GM23248 (cell line): Measurements from ENCODE around the gene FZD10. TPM values are rescaled to one million over a fixed set of nuclear protein-coding genes. Genes with fewer than 3 reads are reported as not detected.

Source experiments
- DNase-seq: peaks from one replicate; pipeline ENCODE4 v3.0.0-alpha.2; 2015
- H2AFZ ChIP-seq: fragments of 200-600 bp; sonication (generic); 2 replicates; pipeline ENCODE4 v1.6.1; 2016; ENCODE audit warnings: antibody characterized with exemption
- H3F3A ChIP-seq: fragments of 200-600 bp; sonication (generic); 2 replicates; pipeline ENCODE4 v1.6.1; 2016; ENCODE audit warnings: mild to moderate bottlenecking, antibody characterized with exemption, mixed run types; ENCODE audit not compliant: insufficient read depth
- H3K27ac ChIP-seq: fragments of 200-600 bp; sonication (generic); 2 replicates; pipeline ENCODE4 v1.5.1; 2016; ENCODE audit warnings: mild to moderate bottlenecking
- H3K27me3 ChIP-seq: fragments of 200-600 bp; sonication (generic); replicated peaks from 2 replicates; pipeline ENCODE4 v1.6.1; 2016; ENCODE audit warnings: mild to moderate bottlenecking; ENCODE audit not compliant: insufficient read depth
- H3K36me3 ChIP-seq: fragments of 200-600 bp; sonication (generic); 2 replicates; pipeline ENCODE4 v1.6.1; 2016; ENCODE audit warnings: low read depth, mild to moderate bottlenecking
- H3K4me1 ChIP-seq: fragments of 200-600 bp; sonication (generic); 2 replicates; pipeline ENCODE4 v1.6.1; 2016; ENCODE audit warnings: mild to moderate bottlenecking; ENCODE audit not compliant: insufficient read depth
- H3K4me2 ChIP-seq: fragments of 200-600 bp; sonication (generic); one replicate; pipeline ENCODE4 v1.6.1; 2016; ENCODE audit warnings: mild to moderate bottlenecking; ENCODE audit not compliant: unreplicated experiment
- H3K4me3 ChIP-seq: fragments of 200-600 bp; sonication (generic); 2 replicates; pipeline ENCODE4 v1.5.1; 2016; ENCODE audit warnings: mild to moderate bottlenecking
- H3K79me2 ChIP-seq: fragments of 200-600 bp; sonication (generic); 2 replicates; pipeline ENCODE4 v1.6.1; 2016; ENCODE audit warnings: mild to moderate bottlenecking; ENCODE audit not compliant: insufficient read depth
- H3K9ac ChIP-seq: fragments of 200-600 bp; sonication (generic); 2 replicates; pipeline ENCODE4 v1.6.1; 2016; ENCODE audit warnings: mild to moderate bottlenecking
- H3K9me2 ChIP-seq: fragments of 200-600 bp; sonication (generic); 2 replicates; pipeline ENCODE4 v1.6.1; 2016; ENCODE audit warnings: mixed run types, mild to moderate bottlenecking, moderate library complexity; ENCODE audit not compliant: insufficient read depth
- H3K9me3 ChIP-seq: fragments of 200-600 bp; sonication (generic); one replicate; pipeline ENCODE4 v1.6.1; 2017; ENCODE audit warnings: low read depth
- H4K20me1 ChIP-seq: fragments of 200-600 bp; sonication (generic); 2 replicates; pipeline ENCODE4 v1.6.0; 2016; ENCODE audit not compliant: insufficient read depth
- EZH2 ChIP-seq: fragments of 200-600 bp; sonication (generic); IDR thresholded peaks from 2 replicates; pipeline ENCODE4 v1.6.1; 2018; ENCODE audit warnings: antibody characterized with exemption, mild to moderate bottlenecking; ENCODE audit not compliant: insufficient read depth, poor library complexity, severe bottlenecking
- EZH2phosphoT487 ChIP-seq: fragments of 200-600 bp; sonication (generic); IDR thresholded peaks from 2 replicates; pipeline ENCODE4 v1.6.1; 2018; ENCODE audit warnings: antibody characterized with exemption, moderate library complexity, mild to moderate bottlenecking, low read depth; ENCODE audit not compliant: insufficient read depth
- WGBS, 2 experiments: methylation state at CpG; one replicate each; pipeline ENCODE4 v1.1.6; 2015 to 2017; ENCODE audit warnings: low lambda C conversion rate in 2 of 2, low coverage in 1 of 2; ENCODE audit errors: missing lambda C conversion rate in 2 of 2; 5-methylcytosine and 5-hydroxymethylcytosine counted together
- in situ Hi-C: fragments of 300-500 bp; cut with MboI; formaldehyde crosslinking; loops from 2 replicates; pipeline ENCODE4 v1.15.0; 2020
- polyA plus RNA-seq: library from polyadenylated mRNA; unstranded; fragments of >200 nt; fragmentation: Nextera tagmentation; extraction: Ambion mirVana; gene quantifications from 2 replicates; pipeline ENCODE4 v1.2.1, GENCODE V29; 2016
- total RNA-seq: library from RNA; depleted of rRNA; stranded (reverse); fragments of >200 nt; shearing (Covaris generic); gene quantifications from 2 replicates; pipeline ENCODE4 v1.2.3, GENCODE V29; 2014

The FZD10 gene
- total and polyA plus RNA-seq, 2 experiments from 2014 or later = not detected

GRCh38 chr12:130186651-130187268 is 24.5 kb downstream of the FZD10 start:
- H3K9me2 ChIP-seq = no peaks in the 10 kb centered on the region
- no peak overlapping the region for H3K27ac ChIP-seq
- in situ Hi-C loops = no loop called here
- no peak overlapping the region for H3K9ac ChIP-seq
- TF ChIP-seq EZH2 = no peak
- no peak for TF ChIP-seq EZH2phosphoT487
- no peaks in the 10 kb centered on the region for H3K27me3 ChIP-seq
- no peaks in the 10 kb centered on the region for H3K9me3 ChIP-seq
- DNase-seq = no peak
- H3K36me3 ChIP-seq = no peaks in the 10 kb centered on the region
- 29% methylated on average over 13 of the region's 13 CpGs for WGBS, 2 experiments
- no peaks in the 10 kb centered on the region for H3K79me2 ChIP-seq
- H3K4me2 ChIP-seq = no peak overlapping the region
- no peaks in the 10 kb centered on the region for H3F3A ChIP-seq
- no peaks in the 10 kb centered on the region for H4K20me1 ChIP-seq
- no peak overlapping the region for H2AFZ ChIP-seq
- no peaks in the 10 kb centered on the region for H3K4me1 ChIP-seq
- H3K4me3 ChIP-seq = no peak overlapping the region

DNA sequence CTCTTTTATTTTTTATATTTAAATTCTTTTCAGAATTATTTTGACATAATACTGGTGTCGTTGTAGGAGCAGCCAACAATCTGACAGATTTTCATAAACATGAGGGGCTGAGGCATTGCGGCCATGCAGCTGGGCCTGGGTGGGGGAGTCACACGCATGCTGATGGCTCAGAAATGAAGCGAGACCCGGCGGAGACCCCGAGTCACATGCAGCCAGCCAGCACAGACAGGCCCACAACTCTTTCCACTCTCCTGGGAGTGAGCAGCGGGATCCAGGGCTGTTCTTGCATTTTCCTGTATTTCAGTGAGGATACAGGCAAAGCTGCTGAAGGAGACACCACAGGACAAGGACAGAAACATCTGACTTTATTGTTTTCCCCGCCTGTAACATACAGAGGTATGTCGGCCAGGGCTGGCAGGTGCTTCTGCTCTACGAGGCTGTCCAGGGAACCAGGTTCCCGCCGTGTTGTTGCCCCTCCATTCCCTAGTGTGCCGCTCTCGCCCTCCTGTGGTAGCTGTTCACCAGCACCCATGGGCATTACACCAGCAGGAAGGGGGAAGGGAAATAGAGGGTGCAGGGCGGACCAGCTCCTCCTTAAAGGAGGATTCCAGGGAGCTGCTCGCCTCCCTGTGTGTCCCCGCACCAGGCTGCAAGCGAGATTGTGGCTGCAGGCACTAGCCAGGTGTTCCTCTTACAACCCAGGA is 30.5 kb downstream of the FZD10 start:
- Histone ChIP-seq H3K9me3 (no peaks in the 10 kb centered on the region), H3K36me3 (no peaks in the 10 kb centered on the region), H3K9me2 (no peaks in the 10 kb centered on the region), H3F3A (no peaks in the 10 kb centered on the region), H3K4me1 (no peaks in the 10 kb centered on the region), H3K4me3 (no peak overlapping the region), H3K79me2 (no peaks in the 10 kb centered on the region), H4K20me1 (no peaks in the 10 kb centered on the region), H3K9ac (no peak overlapping the region), H3K27me3 (no peaks in the 10 kb centered on the region), H3K27ac (no peak overlapping the region), H3K4me2 (no peak overlapping the region), H2AFZ (no peak overlapping the region)
- TF ChIP-seq EZH2 = no peak
- TF ChIP-seq EZH2phosphoT487 = no peak
- WGBS, 2 experiments = 44 to 47% methylated on average over 18 to 19 of the region's 19 CpGs
- in situ Hi-C loops = no loop called here
- no peak for DNase-seq

GRCh38 chr12:130194154-130194553 is 31.9 kb downstream of the FZD10 start:
- no peaks in the 10 kb centered on the region for H3K9me2 ChIP-seq
- in situ Hi-C loops = no loop called here
- H3K27me3 ChIP-seq = no peaks in the 10 kb centered on the region
- H3K9ac ChIP-seq = no peak overlapping the region
- H3K4me2 ChIP-seq = no peak overlapping the region
- H3K79me2 ChIP-seq = no peaks in the 10 kb centered on the region
- H2AFZ ChIP-seq = no peak overlapping the region
- TF ChIP-seq EZH2phosphoT487 = no peak
- H3K9me3 ChIP-seq = no peaks in the 10 kb centered on the region
- H3K4me3 ChIP-seq = no peak overlapping the region
- no peak for DNase-seq
- H4K20me1 ChIP-seq = no peaks in the 10 kb centered on the region
- no peaks in the 10 kb centered on the region for H3K4me1 ChIP-seq
- WGBS, 2 experiments = 44% methylated on average over 10 of the region's 10 CpGs
- no peaks in the 10 kb centered on the region for H3K36me3 ChIP-seq
- no peak overlapping the region for H3K27ac ChIP-seq
- no peaks in the 10 kb centered on the region for H3F3A ChIP-seq

- no peak overlapping the region for H3K27ac ChIP-seq
These were observed 33.1 kb downstream of the FZD10 start for GRCh38 chr12:130195369-130195768.

More at GRCh38 chr12:130195369-130195768, 33.1 kb downstream of the FZD10 start:
- no peaks in the 10 kb centered on the region for H3F3A ChIP-seq
- no peak overlapping the region for H3K4me3 ChIP-seq
- WGBS, 2 experiments = 62 to 66% methylated on average over 7 of the region's 7 CpGs
- H4K20me1 ChIP-seq = no peaks in the 10 kb centered on the region
- no peak for DNase-seq
- H3K79me2 ChIP-seq = no peaks in the 10 kb centered on the region
- H3K9me3 ChIP-seq = no peaks in the 10 kb centered on the region
- no peaks in the 10 kb centered on the region for H3K9me2 ChIP-seq
- no peak overlapping the region for H2AFZ ChIP-seq
- TF ChIP-seq EZH2 = no peak
- TF ChIP-seq EZH2phosphoT487 = no peak
- in situ Hi-C loops = no loop called here
- no peak overlapping the region for H3K4me2 ChIP-seq
- no peaks in the 10 kb centered on the region for H3K36me3 ChIP-seq
- H3K27me3 ChIP-seq = no peaks in the 10 kb centered on the region
- H3K9ac ChIP-seq = no peak overlapping the region
- no peaks in the 10 kb centered on the region for H3K4me1 ChIP-seq
